Measurements from ENCODE around the gene KNCN.

KNCN gene

GRCh38 chr1:46568461-46568891 lies 17.0 kb upstream of the KNCN start:
- Histone ChIP-seq H3K27ac (ENCODE audit: low read depth, low read length) (no peak overlapping the region), H3K27me3 (ENCODE audit: insufficient read depth, low read length) (no peaks in the 10 kb centered on the region), H3K4me3 (ENCODE audit: low read length) (no peak overlapping the region), H3K9me3 (ENCODE audit: insufficient read depth, low read depth, low read length) (no peaks in the 10 kb centered on the region), H3K4me1 (ENCODE audit: insufficient read depth, low read length) (peaks cover 4% of the 10 kb centered on the region; the same call in 1 of the 2 replicates), H3K36me3 (ENCODE audit: insufficient read depth, low read length) (no peaks in the 10 kb centered on the region), H3K9ac (ENCODE audit: low read depth, low read length) (no peak overlapping the region)
- 90% methylated on average over 6 of the region's 6 CpGs for WGBS

GRCh38 chr1:46563341-46563740 lies 11.9 kb upstream of the KNCN start:
- Histone ChIP-seq H3K9ac (ENCODE audit: low read depth, low read length) (no peak overlapping the region), H3K4me3 (ENCODE audit: low read length) (no peak overlapping the region), H3K27ac (ENCODE audit: low read depth, low read length) (no peak overlapping the region), H3K36me3 (ENCODE audit: insufficient read depth, low read length) (no peaks in the 10 kb centered on the region), H3K4me1 (ENCODE audit: insufficient read depth, low read length) (no peaks in the 10 kb centered on the region), H3K27me3 (ENCODE audit: insufficient read depth, low read length) (no peaks in the 10 kb centered on the region), H3K9me3 (ENCODE audit: insufficient read depth, low read depth, low read length) (no peaks in the 10 kb centered on the region)
- 97% methylated on average over 3 of the region's 4 CpGs for WGBS

- Histone ChIP-seq H3K9ac (ENCODE audit: low read depth, low read length) (no peak overlapping the region), H3K27me3 (ENCODE audit: insufficient read depth, low read length) (no peaks in the 10 kb centered on the region), H3K36me3 (ENCODE audit: insufficient read depth, low read length) (no peaks in the 10 kb centered on the region), H3K27ac (ENCODE audit: low read depth, low read length) (no peak overlapping the region), H3K4me3 (ENCODE audit: low read length) (no peak overlapping the region), H3K4me1 (ENCODE audit: insufficient read depth, low read length) (no peaks in the 10 kb centered on the region), H3K9me3 (ENCODE audit: insufficient read depth, low read depth, low read length) (no peaks in the 10 kb centered on the region)
- WGBS, result 93% methylated on average over 15 of the region's 15 CpGs
Observed at GRCh38 chr1:46562498-46562897, 11.1 kb upstream of the KNCN start.

GRCh38 chr1:46558966-46559365 lies 7.5 kb upstream of the KNCN start:
- no peaks in the 10 kb centered on the region for H3K4me1 ChIP-seq (ENCODE audit: insufficient read depth, low read length)
- H3K4me3 ChIP-seq (ENCODE audit: low read length), result no peak overlapping the region
- 0 out of 2 replicates have a peak overlapping the region, but pooled peaks have one; percentile 12 for H3K9ac ChIP-seq (ENCODE audit: low read depth, low read length)
- WGBS, result 92% methylated on average over 8 of the region's 8 CpGs
- H3K27ac ChIP-seq (ENCODE audit: low read depth, low read length), result no peak overlapping the region
- no peaks in the 10 kb centered on the region for H3K9me3 ChIP-seq (ENCODE audit: insufficient read depth, low read depth, low read length)
- H3K27me3 ChIP-seq (ENCODE audit: insufficient read depth, low read length), result no peaks in the 10 kb centered on the region
- H3K36me3 ChIP-seq (ENCODE audit: insufficient read depth, low read length), result no peaks in the 10 kb centered on the region

GRCh38 chr1:46558141-46558963 lies 6.9 kb upstream of the KNCN start:
- H3K36me3 ChIP-seq (ENCODE audit: insufficient read depth, low read length), result no peaks in the 10 kb centered on the region
- H3K9ac ChIP-seq (ENCODE audit: low read depth, low read length), result 0 out of 2 replicates have a peak overlapping the region, but pooled peaks have one; percentile 12
- WGBS, result 64% methylated on average over 20 of the region's 20 CpGs
- no peak overlapping the region for H3K27ac ChIP-seq (ENCODE audit: low read depth, low read length)
- H3K4me1 ChIP-seq (ENCODE audit: insufficient read depth, low read length), result no peaks in the 10 kb centered on the region
- no peaks in the 10 kb centered on the region for H3K27me3 ChIP-seq (ENCODE audit: insufficient read depth, low read length)
- no peaks in the 10 kb centered on the region for H3K9me3 ChIP-seq (ENCODE audit: insufficient read depth, low read depth, low read length)
- H3K4me3 ChIP-seq (ENCODE audit: low read length), result no peak overlapping the region

- Histone ChIP-seq H3K27ac (ENCODE audit: low read depth, low read length) (no peak overlapping the region), H3K9me3 (ENCODE audit: insufficient read depth, low read depth, low read length) (no peaks in the 10 kb centered on the region), H3K27me3 (ENCODE audit: insufficient read depth, low read length) (no peaks in the 10 kb centered on the region), H3K36me3 (ENCODE audit: insufficient read depth, low read length) (no peaks in the 10 kb centered on the region), H3K4me3 (ENCODE audit: low read length) (no peak overlapping the region), H3K9ac (ENCODE audit: low read depth, low read length) (no peak overlapping the region), H3K4me1 (ENCODE audit: insufficient read depth, low read length) (no peaks in the 10 kb centered on the region)
- WGBS, result 92% methylated on average over 5 of the region's 5 CpGs
Observed at GRCh38 chr1:46557403-46557802, 6.0 kb upstream of the KNCN start.

- no peak overlapping the region for H3K4me3 ChIP-seq (ENCODE audit: low read length)
- 93% methylated on average over 3 of the region's 3 CpGs for WGBS
- no peak overlapping the region for H3K27ac ChIP-seq (ENCODE audit: low read depth, low read length)
- no peaks in the 10 kb centered on the region for H3K36me3 ChIP-seq (ENCODE audit: insufficient read depth, low read length)
- no peaks in the 10 kb centered on the region for H3K4me1 ChIP-seq (ENCODE audit: insufficient read depth, low read length)
- H3K9me3 ChIP-seq (ENCODE audit: insufficient read depth, low read depth, low read length), result no peaks in the 10 kb centered on the region
- H3K9ac ChIP-seq (ENCODE audit: low read depth, low read length), result no peak overlapping the region
- H3K27me3 ChIP-seq (ENCODE audit: insufficient read depth, low read length), result no peaks in the 10 kb centered on the region
Observed at GRCh38 chr1:46556822-46557221, 5.4 kb upstream of the KNCN start.

GRCh38 chr1:46555826-46556619 lies 4.6 kb upstream of the KNCN start:
- no peaks in the 10 kb centered on the region for H3K4me1 ChIP-seq (ENCODE audit: insufficient read depth, low read length)
- no peaks in the 10 kb centered on the region for H3K27me3 ChIP-seq (ENCODE audit: insufficient read depth, low read length)
- H3K36me3 ChIP-seq (ENCODE audit: insufficient read depth, low read length), result no peaks in the 10 kb centered on the region
- 86% methylated on average over 7 of the region's 7 CpGs for WGBS
- no peak overlapping the region for H3K27ac ChIP-seq (ENCODE audit: low read depth, low read length)
- H3K9ac ChIP-seq (ENCODE audit: low read depth, low read length), result no peak overlapping the region
- H3K4me3 ChIP-seq (ENCODE audit: low read length), result no peak overlapping the region
- no peaks in the 10 kb centered on the region for H3K9me3 ChIP-seq (ENCODE audit: insufficient read depth, low read depth, low read length)

- Histone ChIP-seq H3K9me3 (ENCODE audit: insufficient read depth, low read depth, low read length) (no peaks in the 10 kb centered on the region), H3K27ac (ENCODE audit: low read depth, low read length) (no peak overlapping the region), H3K4me1 (ENCODE audit: insufficient read depth, low read length) (peaks cover 6% of the 10 kb centered on the region; the same call in 1 of the 2 replicates), H3K27me3 (ENCODE audit: insufficient read depth, low read length) (peaks cover 3% of the 10 kb centered on the region; the same call in 1 of the 2 replicates), H3K4me3 (ENCODE audit: low read length) (no peak overlapping the region), H3K9ac (ENCODE audit: low read depth, low read length) (no peak overlapping the region), H3K36me3 (ENCODE audit: insufficient read depth, low read length) (no peaks in the 10 kb centered on the region)
- WGBS, result 91% methylated on average over 12 of the region's 12 CpGs
Observed at GRCh38 chr1:46554597-46555381, 3.3 kb upstream of the KNCN start.

GRCh38 chr1:46554236-46554596 lies 2.8 kb upstream of the KNCN start:
- Histone ChIP-seq H3K36me3 (ENCODE audit: insufficient read depth, low read length) (no peaks in the 10 kb centered on the region), H3K27ac (ENCODE audit: low read depth, low read length) (no peak overlapping the region), H3K9ac (ENCODE audit: low read depth, low read length) (no peak overlapping the region), H3K4me1 (ENCODE audit: insufficient read depth, low read length) (peaks cover 6% of the 10 kb centered on the region; the same call in 1 of the 2 replicates), H3K4me3 (ENCODE audit: low read length) (no peak overlapping the region), H3K27me3 (ENCODE audit: insufficient read depth, low read length) (peaks cover 3% of the 10 kb centered on the region; the same call in 1 of the 2 replicates), H3K9me3 (ENCODE audit: insufficient read depth, low read depth, low read length) (no peaks in the 10 kb centered on the region)
- 95% methylated on average over 6 of the region's 6 CpGs for WGBS

Measured in HUES64 (cell line).